Measurements from ENCODE around the gene EVX2.

Gene EVX2

GRCh38 chr2:176039375-176039774, 44.4 kb downstream of the EVX2 start:
- DNase-seq = no peak

- DNase-seq = no peak
These were observed 45.1 kb downstream of the EVX2 start for GRCh38 chr2:176038694-176039093.

- DNase-seq = no peak
These were observed 48.6 kb downstream of the EVX2 start for GRCh38 chr2:176035013-176035691.

- no peak for DNase-seq
These were observed 56.0 kb downstream of the EVX2 start for GRCh38 chr2:176027806-176028205.

Measured in NCI-H1417 (cell line).